ENCODE results near the gene COQ7.
A peak's percentile ranks its signal among the peaks of the same experiment; 100 is the strongest.

Gene COQ7

GRCh38 chr16:19113577-19114358, 46.4 kb downstream of the COQ7 start, which contains the start of gene ITPRIPL2:
TSS of gene ITPRIPL2 (plus strand) at chr16:19113964. CDS start at chr16:19114462, 498 bp downstream.
- no peak for DNase-seq

- no peak for DNase-seq
Observed at GRCh38 chr16:19114359-19115147, 47.1 kb downstream of the COQ7 start.

- DNase-seq = no peak
Observed at GRCh38 chr16:19115148-19116021, 48.0 kb downstream of the COQ7 start.

GRCh38 chr16:19116711-19117449, 49.5 kb downstream of the COQ7 start:
- DNase-seq = no peak

- no peak for DNase-seq
Observed at GRCh38 chr16:19118938-19119431, 51.6 kb downstream of the COQ7 start.

- DNase-seq = no peak
Observed at GRCh38 chr16:19119564-19119963, 52.1 kb downstream of the COQ7 start.

GRCh38 chr16:19123535-19124178, 56.2 kb downstream of the COQ7 start:
- peak; percentile 50 for DNase-seq

GRCh38 chr16:19126300-19126699, 58.9 kb downstream of the COQ7 start:
- DNase-seq = no peak

GRCh38 chr16:19127205-19127604, 59.8 kb downstream of the COQ7 start:
- no peak for DNase-seq

GRCh38 chr16:19127674-19128131, 60.3 kb downstream of the COQ7 start:
- no peak for DNase-seq

- DNase-seq = no peak
Observed at GRCh38 chr16:19128454-19129200, 61.2 kb downstream of the COQ7 start.
